ENCODE measurements around the gene KLHL11.

KLHL11 gene

GRCh38 chr17:41825175-41825845 lies 39.9 kb downstream of the KLHL11 start:
- no peak for DNase-seq (ENCODE audit: low spot score)
- in situ Hi-C loops (cut with MboI; ENCODE audit: low sequenced_read_pairs, unreplicated experiment) = no loop called here

GRCh38 chr17:41824086-41824485 lies 41.1 kb downstream of the KLHL11 start:
- in situ Hi-C loops (cut with MboI; ENCODE audit: low sequenced_read_pairs, unreplicated experiment) = no loop called here
- DNase-seq (ENCODE audit: low spot score) = no peak
- TF ChIP-seq CTCF (IDR thresholded peaks at IDR 0.05; ENCODE audit: borderline replicate concordance, control extremely low read depth, extremely low read depth, insufficient read depth, missing control alignments) = no peak

More at GRCh38 chr17:41825175-41825845, 39.9 kb downstream of the KLHL11 start:
- no peak for TF ChIP-seq CTCF (IDR thresholded peaks at IDR 0.05; ENCODE audit: borderline replicate concordance, control extremely low read depth, extremely low read depth, insufficient read depth, missing control alignments)

GRCh38 chr17:41823580-41823979 lies 41.6 kb downstream of the KLHL11 start:
- DNase-seq (ENCODE audit: low spot score) = no peak
- TF ChIP-seq CTCF (IDR thresholded peaks at IDR 0.05; ENCODE audit: borderline replicate concordance, control extremely low read depth, extremely low read depth, insufficient read depth, missing control alignments) = no peak
- in situ Hi-C loops (cut with MboI; ENCODE audit: low sequenced_read_pairs, unreplicated experiment) = no loop called here

GRCh38 chr17:41823141-41823524 lies 42.1 kb downstream of the KLHL11 start:
- DNase-seq (ENCODE audit: low spot score) = no peak
- TF ChIP-seq CTCF (IDR thresholded peaks at IDR 0.05; ENCODE audit: borderline replicate concordance, control extremely low read depth, extremely low read depth, insufficient read depth, missing control alignments) = no peak
- in situ Hi-C loops (cut with MboI; ENCODE audit: low sequenced_read_pairs, unreplicated experiment) = no loop called here

GRCh38 chr17:41822216-41823140 lies 42.7 kb downstream of the KLHL11 start:
- in situ Hi-C loops (cut with MboI; ENCODE audit: low sequenced_read_pairs, unreplicated experiment) = no loop called here
- TF ChIP-seq CTCF (IDR thresholded peaks at IDR 0.05; ENCODE audit: borderline replicate concordance, control extremely low read depth, extremely low read depth, insufficient read depth, missing control alignments) = no peak
- DNase-seq (ENCODE audit: low spot score) = no peak

GRCh38 chr17:41821776-41822175 lies 43.4 kb downstream of the KLHL11 start:
- in situ Hi-C loops (cut with MboI; ENCODE audit: low sequenced_read_pairs, unreplicated experiment) = no loop called here
- TF ChIP-seq CTCF (IDR thresholded peaks at IDR 0.05; ENCODE audit: borderline replicate concordance, control extremely low read depth, extremely low read depth, insufficient read depth, missing control alignments) = no peak
- no peak for DNase-seq (ENCODE audit: low spot score)
